ENCODE data around the gene COL9A1. TPM values are rescaled to one million over a fixed set of nuclear protein-coding genes. Genes with fewer than 3 reads are reported as not detected.

Gene COL9A1
- total RNA-seq, 1 experiment from 2014 or later = not detected

DNA sequence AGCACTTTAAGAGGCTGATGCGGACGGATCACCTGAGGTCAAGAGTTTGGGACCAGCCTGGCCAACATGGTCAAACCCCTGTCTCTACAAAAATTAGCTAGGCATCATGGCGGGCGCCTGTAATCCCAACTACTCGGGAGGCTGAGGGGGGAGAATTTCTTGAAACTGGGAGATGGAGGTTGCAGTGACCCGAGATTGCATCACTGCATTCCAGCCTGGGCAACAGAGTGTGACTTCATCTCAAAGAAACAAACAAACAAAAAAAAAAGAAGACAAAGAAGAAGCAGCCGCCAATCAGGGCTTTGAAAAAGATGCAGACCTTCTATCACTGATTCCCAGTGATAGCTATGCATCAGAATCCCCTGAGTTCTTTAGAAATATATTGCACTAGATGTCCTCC, 56.8 kb downstream of the COL9A1 start:
- peaks cover 26% of the 10 kb centered on the region for H3K27me3 ChIP-seq (ENCODE audit: insufficient read depth, low read length)
- no peak overlapping the region for H3K4me2 ChIP-seq (ENCODE audit: low read length)
- H3K9me3 ChIP-seq (ENCODE audit: control insufficient read depth in 1 of 2, insufficient read depth in 1 of 2, low read depth in 1 of 2, low read length in 2 of 2) = no peaks in the 10 kb centered on the region
- H3K9ac ChIP-seq (ENCODE audit: low read length) = no peak overlapping the region
- ChIA-PET POLR2A (no interaction called here), RAD21 (ENCODE audit: low non-redundant PET in 1 of 2, low total read pairs in 2 of 2, uncharacterized antibody in 2 of 2, unreplicated experiment in 2 of 2) (no interaction called here), CTCF (no interaction called here)
- intact Hi-C loops (cut with micrococcal nuclease) = no loop called here
- DNase-seq (ENCODE audit: low read depth, low spot score) (no peak), ATAC-seq (no peak)
- BruUV-seq (replicated peaks) = no TSS peak
- TF ChIP-seq RAD21 (IDR thresholded peaks at IDR 0.05; ENCODE audit: low read depth) (no peak), ZFX (IDR thresholded peaks at IDR 0.05) (no peak)
- TF ChIP-seq, protein P1, sequence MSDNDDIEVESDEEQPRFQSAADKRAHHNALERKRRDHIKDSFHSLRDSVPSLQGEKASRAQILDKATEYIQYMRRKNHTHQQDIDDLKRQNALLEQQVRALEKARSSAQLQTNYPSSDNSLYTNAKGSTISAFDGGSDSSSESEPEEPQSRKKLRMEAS (IDR thresholded peaks at IDR 0.05) = no peak
- TF ChIP-seq, protein P2, sequence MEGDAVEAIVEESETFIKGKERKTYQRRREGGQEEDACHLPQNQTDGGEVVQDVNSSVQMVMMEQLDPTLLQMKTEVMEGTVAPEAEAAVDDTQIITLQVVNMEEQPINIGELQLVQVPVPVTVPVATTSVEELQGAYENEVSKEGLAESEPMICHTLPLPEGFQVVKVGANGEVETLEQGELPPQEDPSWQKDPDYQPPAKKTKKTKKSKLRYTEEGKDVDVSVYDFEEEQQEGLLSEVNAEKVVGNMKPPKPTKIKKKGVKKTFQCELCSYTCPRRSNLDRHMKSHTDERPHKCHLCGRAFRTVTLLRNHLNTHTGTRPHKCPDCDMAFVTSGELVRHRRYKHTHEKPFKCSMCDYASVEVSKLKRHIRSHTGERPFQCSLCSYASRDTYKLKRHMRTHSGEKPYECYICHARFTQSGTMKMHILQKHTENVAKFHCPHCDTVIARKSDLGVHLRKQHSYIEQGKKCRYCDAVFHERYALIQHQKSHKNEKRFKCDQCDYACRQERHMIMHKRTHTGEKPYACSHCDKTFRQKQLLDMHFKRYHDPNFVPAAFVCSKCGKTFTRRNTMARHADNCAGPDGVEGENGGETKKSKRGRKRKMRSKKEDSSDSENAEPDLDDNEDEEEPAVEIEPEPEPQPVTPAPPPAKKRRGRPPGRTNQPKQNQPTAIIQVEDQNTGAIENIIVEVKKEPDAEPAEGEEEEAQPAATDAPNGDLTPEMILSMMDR (IDR thresholded peaks at IDR 0.05 in 2 of 3, conservative IDR thresholded peaks at IDR 0.05 in 1 of 3; ENCODE audit: borderline replicate concordance in 1 of 3, insufficient read depth in 1 of 3, low read depth in 2 of 3, low read length in 2 of 3) = no peak
- H2AFZ ChIP-seq (ENCODE audit: low read depth, low read length, poor library complexity, severe bottlenecking) = no peak overlapping the region
- H3K4me3 ChIP-seq (replicated peaks in 1 of 2; ENCODE audit: low read depth in 1 of 2, low read length in 2 of 2) = no peak overlapping the region
- H3K27ac ChIP-seq (ENCODE audit: low read depth, low read length) = no peak overlapping the region
- no peaks in the 10 kb centered on the region for H3K36me3 ChIP-seq (ENCODE audit: control insufficient read depth in 1 of 2, insufficient read depth in 2 of 2, low read length in 2 of 2)
- no peaks in the 10 kb centered on the region for H4K20me1 ChIP-seq (ENCODE audit: insufficient read depth)
- H3K79me2 ChIP-seq (ENCODE audit: insufficient read depth, low read length) = no peaks in the 10 kb centered on the region
- H3K9me2 ChIP-seq (ENCODE audit: insufficient read depth) = no peaks in the 10 kb centered on the region
- H3K4me1 ChIP-seq (ENCODE audit: control insufficient read depth in 1 of 2, insufficient read depth in 2 of 2, low read length in 2 of 2) = no peaks in the 10 kb centered on the region

DNA sequence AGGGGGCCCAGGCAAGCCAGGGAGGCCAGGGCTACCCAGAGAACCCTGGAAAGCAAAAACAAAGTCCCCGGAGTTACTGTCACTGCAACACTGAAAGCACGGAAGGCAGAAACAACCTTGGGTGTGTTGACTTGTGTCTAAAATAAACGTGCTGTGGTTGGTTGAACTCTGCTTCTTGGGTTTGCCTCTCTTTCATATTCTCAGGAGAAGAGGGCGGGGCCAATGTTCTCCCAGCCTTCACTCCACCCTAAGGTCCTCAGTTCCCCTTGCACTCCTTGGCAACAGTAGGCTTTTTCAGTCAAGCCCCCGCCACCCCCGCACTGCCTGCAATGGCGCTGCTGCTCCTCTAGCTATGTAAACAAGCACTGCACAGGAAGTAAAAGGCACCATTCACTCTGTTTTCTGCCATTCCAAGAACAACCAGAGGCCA, 60.9 kb downstream of the COL9A1 start:
- Histone ChIP-seq H3K4me2 (ENCODE audit: low read length) (no peak overlapping the region), H3K36me3 (ENCODE audit: control insufficient read depth in 1 of 2, insufficient read depth in 2 of 2, low read length in 2 of 2) (no peaks in the 10 kb centered on the region), H3K4me1 (ENCODE audit: control insufficient read depth in 1 of 2, insufficient read depth in 2 of 2, low read length in 2 of 2) (no peaks in the 10 kb centered on the region), H3K27ac (ENCODE audit: low read depth, low read length) (no peak overlapping the region), H3K4me3 (replicated peaks in 1 of 2; ENCODE audit: low read depth in 1 of 2, low read length in 2 of 2) (no peak overlapping the region), H3K79me2 (ENCODE audit: insufficient read depth, low read length) (no peaks in the 10 kb centered on the region), H3K27me3 (ENCODE audit: insufficient read depth, low read length) (peaks cover 34% of the 10 kb centered on the region), H3K9me2 (ENCODE audit: insufficient read depth) (no peaks in the 10 kb centered on the region), H2AFZ (ENCODE audit: low read depth, low read length, poor library complexity, severe bottlenecking) (no peak overlapping the region), H3K9ac (ENCODE audit: low read length) (no peak overlapping the region), H4K20me1 (ENCODE audit: insufficient read depth) (no peaks in the 10 kb centered on the region), H3K9me3 (ENCODE audit: control insufficient read depth in 1 of 2, insufficient read depth in 1 of 2, low read depth in 1 of 2, low read length in 2 of 2) (no peaks in the 10 kb centered on the region)
- intact Hi-C loops (cut with micrococcal nuclease) = no loop called here
- ATAC-seq (no peak), DNase-seq (ENCODE audit: low read depth, low spot score) (no peak)
- TF ChIP-seq CEBPB (IDR thresholded peaks at IDR 0.05; ENCODE audit: low read depth) (no peak), EGR1 (IDR thresholded peaks at IDR 0.05; ENCODE audit: low read depth) (no peak), SRF (IDR thresholded peaks at IDR 0.05; ENCODE audit: low read depth) (no peak), RAD21 (IDR thresholded peaks at IDR 0.05; ENCODE audit: low read depth) (no peak), POLR2AphosphoS5 (IDR thresholded peaks at IDR 0.05; ENCODE audit: low read depth, low read length) (no peak)
- TF ChIP-seq, protein P3, sequence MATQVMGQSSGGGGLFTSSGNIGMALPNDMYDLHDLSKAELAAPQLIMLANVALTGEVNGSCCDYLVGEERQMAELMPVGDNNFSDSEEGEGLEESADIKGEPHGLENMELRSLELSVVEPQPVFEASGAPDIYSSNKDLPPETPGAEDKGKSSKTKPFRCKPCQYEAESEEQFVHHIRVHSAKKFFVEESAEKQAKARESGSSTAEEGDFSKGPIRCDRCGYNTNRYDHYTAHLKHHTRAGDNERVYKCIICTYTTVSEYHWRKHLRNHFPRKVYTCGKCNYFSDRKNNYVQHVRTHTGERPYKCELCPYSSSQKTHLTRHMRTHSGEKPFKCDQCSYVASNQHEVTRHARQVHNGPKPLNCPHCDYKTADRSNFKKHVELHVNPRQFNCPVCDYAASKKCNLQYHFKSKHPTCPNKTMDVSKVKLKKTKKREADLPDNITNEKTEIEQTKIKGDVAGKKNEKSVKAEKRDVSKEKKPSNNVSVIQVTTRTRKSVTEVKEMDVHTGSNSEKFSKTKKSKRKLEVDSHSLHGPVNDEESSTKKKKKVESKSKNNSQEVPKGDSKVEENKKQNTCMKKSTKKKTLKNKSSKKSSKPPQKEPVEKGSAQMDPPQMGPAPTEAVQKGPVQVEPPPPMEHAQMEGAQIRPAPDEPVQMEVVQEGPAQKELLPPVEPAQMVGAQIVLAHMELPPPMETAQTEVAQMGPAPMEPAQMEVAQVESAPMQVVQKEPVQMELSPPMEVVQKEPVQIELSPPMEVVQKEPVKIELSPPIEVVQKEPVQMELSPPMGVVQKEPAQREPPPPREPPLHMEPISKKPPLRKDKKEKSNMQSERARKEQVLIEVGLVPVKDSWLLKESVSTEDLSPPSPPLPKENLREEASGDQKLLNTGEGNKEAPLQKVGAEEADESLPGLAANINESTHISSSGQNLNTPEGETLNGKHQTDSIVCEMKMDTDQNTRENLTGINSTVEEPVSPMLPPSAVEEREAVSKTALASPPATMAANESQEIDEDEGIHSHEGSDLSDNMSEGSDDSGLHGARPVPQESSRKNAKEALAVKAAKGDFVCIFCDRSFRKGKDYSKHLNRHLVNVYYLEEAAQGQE (IDR thresholded peaks at IDR 0.05; ENCODE audit: low read depth) = no peak
- TF ChIP-seq, protein P1 (IDR thresholded peaks at IDR 0.05) = no peak
- CTCF ChIA-PET = no interaction called here
- RAD21 ChIA-PET (ENCODE audit: low non-redundant PET in 1 of 2, low total read pairs in 2 of 2, uncharacterized antibody in 2 of 2, unreplicated experiment in 2 of 2) = no interaction called here
- no TSS peak for BruUV-seq (replicated peaks)
- POLR2A ChIA-PET = no interaction called here

Data from HCT116 (cell line).